GM12874 (cell line): Measurements from ENCODE around the gene APC2.

Experiments
- TF ChIP-seq, protein P1 (sequence below): IDR thresholded peaks from 2 replicates; pipeline ENCODE4 v1.5.1; 2011; ENCODE audit warnings: low read depth, mild to moderate bottlenecking, control low read depth, low read length, moderate library complexity; ENCODE audit not compliant: insufficient read depth

The APC2 gene

DNA sequence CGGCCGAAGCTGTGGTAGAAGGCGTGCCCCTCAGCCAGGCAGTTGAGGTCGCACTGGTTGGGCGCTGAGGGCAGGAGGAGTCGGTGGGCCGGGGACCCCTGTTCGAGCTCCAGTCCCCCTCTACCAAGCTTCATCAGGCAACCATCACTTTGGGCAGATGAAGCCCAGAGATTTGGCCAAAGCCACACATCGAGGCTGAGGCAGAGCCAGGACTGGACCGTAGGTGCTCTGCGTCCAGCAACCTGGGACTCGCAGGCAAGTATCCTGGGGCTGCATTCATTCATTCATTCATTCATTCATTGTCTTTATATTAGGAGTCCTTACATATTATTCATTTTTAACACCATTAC, 58.6 kb downstream of the APC2 start:
- TF ChIP-seq, protein P1, sequence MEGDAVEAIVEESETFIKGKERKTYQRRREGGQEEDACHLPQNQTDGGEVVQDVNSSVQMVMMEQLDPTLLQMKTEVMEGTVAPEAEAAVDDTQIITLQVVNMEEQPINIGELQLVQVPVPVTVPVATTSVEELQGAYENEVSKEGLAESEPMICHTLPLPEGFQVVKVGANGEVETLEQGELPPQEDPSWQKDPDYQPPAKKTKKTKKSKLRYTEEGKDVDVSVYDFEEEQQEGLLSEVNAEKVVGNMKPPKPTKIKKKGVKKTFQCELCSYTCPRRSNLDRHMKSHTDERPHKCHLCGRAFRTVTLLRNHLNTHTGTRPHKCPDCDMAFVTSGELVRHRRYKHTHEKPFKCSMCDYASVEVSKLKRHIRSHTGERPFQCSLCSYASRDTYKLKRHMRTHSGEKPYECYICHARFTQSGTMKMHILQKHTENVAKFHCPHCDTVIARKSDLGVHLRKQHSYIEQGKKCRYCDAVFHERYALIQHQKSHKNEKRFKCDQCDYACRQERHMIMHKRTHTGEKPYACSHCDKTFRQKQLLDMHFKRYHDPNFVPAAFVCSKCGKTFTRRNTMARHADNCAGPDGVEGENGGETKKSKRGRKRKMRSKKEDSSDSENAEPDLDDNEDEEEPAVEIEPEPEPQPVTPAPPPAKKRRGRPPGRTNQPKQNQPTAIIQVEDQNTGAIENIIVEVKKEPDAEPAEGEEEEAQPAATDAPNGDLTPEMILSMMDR = no peak

DNA sequence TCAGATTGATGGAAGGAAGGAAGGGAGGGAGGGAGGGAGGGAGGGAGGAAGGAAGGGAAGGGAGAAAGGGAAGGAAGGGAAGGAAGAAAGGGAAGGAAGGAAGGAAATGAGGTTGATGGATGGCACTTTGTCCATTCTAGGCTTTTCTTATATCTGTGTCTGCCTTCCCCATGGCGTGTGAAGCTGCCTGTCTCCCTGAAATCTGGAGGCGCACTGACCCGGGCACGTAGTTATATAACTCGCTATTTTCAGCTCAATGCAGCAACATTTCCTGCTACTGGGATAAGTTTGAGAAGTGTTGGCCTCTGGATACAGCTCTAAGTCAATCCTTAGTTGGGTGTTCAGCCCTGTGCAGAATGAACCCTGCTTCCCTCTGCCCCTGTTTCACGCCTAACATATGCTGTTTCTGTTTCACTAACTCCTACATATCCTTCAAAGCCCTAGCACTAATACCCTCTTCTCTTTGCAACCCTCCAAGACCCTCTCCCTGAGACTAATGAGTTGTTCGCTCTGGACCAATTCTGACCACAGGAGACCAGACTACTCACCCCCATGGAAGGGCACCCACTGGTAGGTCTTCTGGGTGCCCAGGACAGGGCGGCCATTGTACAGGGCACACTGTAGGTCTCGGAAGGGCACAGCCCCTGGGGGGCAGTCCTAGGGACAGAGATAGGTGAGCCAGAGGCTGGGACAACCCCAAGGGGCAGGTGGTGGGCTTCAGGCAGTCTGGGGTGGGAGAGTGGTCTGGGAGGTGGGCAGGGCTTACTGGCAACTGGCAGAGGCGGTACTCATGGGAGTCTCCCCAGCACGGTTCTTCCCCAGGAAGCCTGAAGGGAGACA, 59.9 kb downstream of the APC2 start:
- TF ChIP-seq, protein P1 = no peak

DNA sequence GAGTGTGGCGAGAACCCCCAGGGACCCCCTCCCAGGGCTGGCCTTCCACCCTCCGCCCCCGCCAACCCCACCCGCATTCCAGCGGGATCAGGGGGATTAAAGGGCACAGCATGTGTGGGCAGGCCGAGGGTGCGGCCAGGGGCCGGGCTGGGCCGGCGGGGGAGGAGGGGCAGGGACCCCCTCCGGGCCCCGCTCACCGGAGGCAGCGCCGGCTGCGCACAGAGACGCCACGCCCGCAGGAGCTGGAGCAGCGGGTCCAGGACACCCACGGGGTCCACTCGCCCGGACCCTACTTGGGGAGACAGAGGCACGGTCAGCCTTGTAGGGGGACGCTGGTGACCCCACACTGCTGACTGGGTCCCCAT, 60.5 kb downstream of the APC2 start:
- TF ChIP-seq, protein P1 = no peak

DNA sequence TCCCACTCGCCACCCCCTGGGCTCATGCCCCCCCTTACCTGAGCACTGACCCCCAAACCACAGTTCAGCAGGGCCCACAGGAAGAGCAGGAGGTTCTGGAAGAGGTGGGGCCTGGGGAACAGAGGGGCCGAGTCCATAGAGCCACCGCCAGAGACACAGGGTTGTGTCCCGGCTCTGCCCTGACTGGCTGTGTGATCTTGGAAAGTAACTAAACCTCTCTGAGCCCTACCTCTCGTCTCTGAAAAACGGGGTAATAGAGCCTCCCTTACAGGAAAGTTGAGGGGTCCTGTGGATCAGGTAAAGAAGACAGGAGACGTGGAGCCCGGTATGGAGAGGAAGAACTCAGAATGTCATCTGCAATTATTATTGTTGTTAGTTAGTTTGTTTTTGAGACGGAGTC, 60.9 kb downstream of the APC2 start:
- TF ChIP-seq, protein P1 = no peak

DNA sequence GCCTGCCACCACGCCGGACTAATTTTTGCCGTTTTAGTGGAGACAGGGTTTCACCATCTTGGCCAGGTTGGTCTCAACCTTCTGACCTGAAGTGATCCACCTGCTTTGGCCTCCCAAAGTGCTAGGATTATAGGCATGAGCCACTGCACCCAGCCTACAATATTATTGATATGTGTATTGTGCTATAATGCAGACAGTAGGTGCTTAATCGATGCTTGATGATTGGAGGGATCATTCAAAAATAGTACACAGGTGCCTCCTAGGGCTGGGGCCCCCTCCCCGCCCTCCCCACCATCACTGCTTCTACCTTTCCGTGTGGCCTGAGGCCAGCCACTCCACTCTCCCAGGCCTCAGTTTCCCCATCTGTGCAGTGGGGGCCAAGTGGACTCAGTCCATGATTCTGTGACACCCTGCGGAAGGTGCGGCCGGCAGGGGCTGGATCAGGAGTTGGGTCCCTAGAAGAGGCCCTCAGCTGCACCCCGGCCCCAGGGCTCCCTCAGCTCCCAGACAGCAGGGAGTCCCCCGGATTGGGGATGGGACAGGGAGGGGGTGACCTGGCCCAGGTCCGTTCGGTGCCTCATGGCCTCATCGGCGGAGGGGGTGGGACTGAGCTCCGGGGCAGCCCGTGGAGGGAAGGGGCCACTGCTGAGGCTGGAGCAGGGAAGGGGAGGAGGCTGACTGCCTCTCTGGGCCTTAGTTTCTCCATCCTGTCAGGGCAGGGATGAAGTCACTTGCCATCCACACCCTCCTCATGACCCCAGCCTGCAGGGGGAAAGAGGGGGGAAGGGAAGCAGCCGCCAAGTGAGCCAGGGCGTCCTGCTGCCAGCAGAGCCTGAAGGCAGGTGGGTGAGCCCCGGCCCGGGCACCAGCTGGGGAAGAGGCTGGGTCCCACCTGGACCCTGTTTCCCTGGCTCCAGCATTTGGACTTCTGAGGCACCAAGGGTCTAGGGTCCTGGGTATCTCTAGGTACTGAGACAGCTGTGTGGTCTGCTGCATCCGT, 61.7 kb downstream of the APC2 start:
- TF ChIP-seq, protein P1 = no peak

DNA sequence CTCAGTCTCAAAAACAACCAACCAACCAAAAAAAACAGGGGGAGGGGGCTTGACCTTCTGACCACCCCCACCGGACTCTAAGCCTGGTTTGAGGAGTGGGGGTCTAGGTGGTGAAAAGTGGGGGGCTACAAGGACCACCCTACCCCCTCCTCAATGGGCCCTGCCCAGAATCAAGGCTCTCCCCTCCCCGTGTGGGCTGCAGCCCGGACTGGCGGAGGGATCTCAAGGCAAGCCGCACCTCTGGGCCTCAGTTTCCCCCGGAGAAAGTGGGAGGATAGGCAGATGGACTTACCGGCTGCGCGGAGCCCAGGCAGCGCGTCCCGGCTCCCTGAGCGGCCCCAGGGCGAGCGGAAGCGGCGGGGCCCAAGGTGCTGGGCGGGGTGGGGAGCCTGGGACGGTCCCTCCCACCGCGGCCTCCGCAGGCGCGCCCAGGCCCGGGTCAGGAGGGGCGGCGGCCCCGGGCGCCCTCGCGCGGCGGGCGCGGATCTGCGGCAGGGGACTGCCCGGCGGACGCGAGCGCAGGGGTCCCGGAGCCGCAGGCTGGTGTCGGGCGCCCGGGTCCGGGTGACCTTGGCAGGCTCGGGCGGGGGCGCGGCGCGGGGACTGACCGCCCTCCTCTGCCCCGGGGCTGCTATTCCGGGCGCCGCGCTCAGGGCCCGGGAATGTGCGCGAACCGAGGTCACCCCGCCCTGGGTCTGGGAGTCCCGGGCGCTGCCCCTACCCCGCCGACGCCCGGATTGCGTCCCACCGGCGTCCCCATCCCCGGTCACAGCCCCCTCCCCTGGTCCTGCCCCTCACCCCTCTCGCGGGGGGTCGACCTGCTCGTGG, 63.0 kb downstream of the APC2 start, which contains the start of gene ADAMTSL5:
ADAMTSL5 (minus strand) TSS at position 349 of the 828 bp plus-strand sequence. CDS start 2,076 bp downstream, outside the sequence.
- TF ChIP-seq, protein P1 = no peak
